Right lobe of liver (tissue), 4 donors: Measurements from ENCODE around the gene HMGB2.

Experiments used
- CTCF ChIP-seq, 4 donors: fragments of 200-600 bp in 3 of 4; fragments of 450-650 bp in 1 of 4; IDR thresholded peaks; one replicate each; pipeline versions ENCODE4 v1.5.1 to v1.8.0; 2016 to 2022; ENCODE audit warnings: antibody characterized with exemption in 4 of 4, mild to moderate bottlenecking in 2 of 4
- POLR2A ChIP-seq: fragments of 450-650 bp; IDR thresholded peaks from one replicate; pipeline ENCODE4 v1.6.1; 2017; ENCODE audit warnings: antibody characterized with exemption, mild to moderate bottlenecking
- donor health status: DM: no; HTN: no; CAD: no.
- donor health status: DM: no; HTN: no; CAD: no.
- donor health status: DM: no; HTN: yes; CAD: no.

- TF ChIP-seq CTCF (IDR thresholded peaks at IDR 0.05) (no peak), POLR2A (no peak)
Measured at GRCh38 chr4:173314715-173315114, 19.4 kb downstream of the HMGB2 start.
